H9 (cell line): Measurements from ENCODE around the gene ZNF578. TPM values are rescaled to one million over a fixed set of nuclear protein-coding genes. Genes with fewer than 3 reads are reported as not detected.
"Not testable (repeated sequence)": the region's sequence is repeated elsewhere in the genome, so short reads cannot be mapped to it uniquely, and the experiment has no call there.

ENCODE experiments used
- DNase-seq: peaks from one replicate; pipeline ENCODE4 v3.0.0-alpha.2; 2017
- H2AFZ ChIP-seq: one replicate; pipeline ENCODE4 v1.6.1; 2013; ENCODE audit warnings: mild to moderate bottlenecking, low read length, control low read depth, moderate library complexity
- H2AK5ac ChIP-seq: 2 replicates; pipeline ENCODE4 v1.6.1; 2013; ENCODE audit warnings: low read length, control low read depth, mixed read lengths; ENCODE audit not compliant: insufficient read length
- H2BK120ac ChIP-seq: one replicate; pipeline ENCODE4 v1.6.1; 2013; ENCODE audit warnings: low read depth, mild to moderate bottlenecking, low read length, control low read depth, inconsistent platforms; ENCODE audit not compliant: poor library complexity, severe bottlenecking
- H2BK12ac ChIP-seq: 2 replicates; pipeline ENCODE4 v1.6.1; 2013; ENCODE audit warnings: low read length, control low read depth, mixed read lengths, low read depth; ENCODE audit not compliant: insufficient read length
- H2BK15ac ChIP-seq: 2 replicates; pipeline ENCODE4 v1.6.1; 2013; ENCODE audit warnings: low read depth, low read length, control low read depth
- H2BK20ac ChIP-seq: one replicate; pipeline ENCODE4 v1.6.1; 2013; ENCODE audit warnings: low read depth, mild to moderate bottlenecking, low read length, control low read depth, inconsistent platforms; ENCODE audit not compliant: poor library complexity, severe bottlenecking
- H2BK5ac ChIP-seq: 2 replicates; pipeline ENCODE4 v1.6.1; 2013; ENCODE audit warnings: low read length, control low read depth, mixed read lengths; ENCODE audit not compliant: insufficient read length
- H3K14ac ChIP-seq: 2 replicates; pipeline ENCODE4 v1.6.1; 2013; ENCODE audit warnings: low read length, control low read depth; ENCODE audit not compliant: insufficient read depth
- H3K18ac ChIP-seq: 2 replicates; pipeline ENCODE4 v1.6.1; 2013; ENCODE audit warnings: low read depth, mild to moderate bottlenecking, mixed read lengths, low read length, control low read depth; ENCODE audit not compliant: insufficient read length
- H3K23ac ChIP-seq: 2 replicates; pipeline ENCODE4 v1.6.1; 2013; ENCODE audit warnings: low read length, control low read depth, mixed read lengths, low read depth; ENCODE audit not compliant: insufficient read length
- H3K23me2 ChIP-seq: 2 replicates; pipeline ENCODE4 v1.6.1; 2013; ENCODE audit warnings: low read depth, mild to moderate bottlenecking, mixed read lengths, low read length, control low read depth; ENCODE audit not compliant: insufficient read length, poor library complexity, severe bottlenecking
- H3K27ac ChIP-seq: 2 replicates; pipeline ENCODE4 v1.5.1; 2013; ENCODE audit warnings: low read length, control low read depth, mixed read lengths, low read depth; ENCODE audit not compliant: insufficient read length
- H3K27me3 ChIP-seq: 2 replicates; pipeline ENCODE4 v1.6.1; 2013; ENCODE audit warnings: low read length, control low read depth, inconsistent platforms; ENCODE audit not compliant: insufficient read depth
- H3K4ac ChIP-seq: 2 replicates; pipeline ENCODE4 v1.6.1; 2013; ENCODE audit warnings: low read depth, mild to moderate bottlenecking, control low read depth, inconsistent platforms, low read length, moderate library complexity
- H3K4me1 ChIP-seq: 2 replicates; pipeline ENCODE4 v1.6.1; 2013; ENCODE audit warnings: low read length, control low read depth, inconsistent platforms; ENCODE audit not compliant: insufficient read depth
- H3K4me2 ChIP-seq: 2 replicates; pipeline ENCODE4 v1.6.1; 2013; ENCODE audit warnings: low read length, control low read depth, mixed read lengths; ENCODE audit not compliant: insufficient read length, insufficient read depth
- H3K56ac ChIP-seq: 2 replicates; pipeline ENCODE4 v1.6.1; 2013; ENCODE audit warnings: low read depth, mild to moderate bottlenecking, mixed read lengths, low read length, control low read depth; ENCODE audit not compliant: insufficient read length
- H3K79me1 ChIP-seq: 2 replicates; pipeline ENCODE4 v1.6.1; 2013; ENCODE audit warnings: low read depth, mild to moderate bottlenecking, moderate library complexity, low read length, control low read depth, inconsistent platforms; ENCODE audit not compliant: insufficient read depth, poor library complexity, severe bottlenecking
- H3K79me2 ChIP-seq: 2 replicates; pipeline ENCODE4 v1.6.1; 2013; ENCODE audit warnings: low read length, control low read depth, inconsistent platforms; ENCODE audit not compliant: insufficient read depth
- H3K9ac ChIP-seq: 2 replicates; pipeline ENCODE4 v1.6.1; 2013; ENCODE audit warnings: low read length, control low read depth, mixed read lengths; ENCODE audit not compliant: insufficient read length; ENCODE audit errors: extremely low read depth
- H3K9me3 ChIP-seq: one replicate; pipeline ENCODE4 v1.6.1; 2013; ENCODE audit warnings: low read depth, low read length, inconsistent platforms; ENCODE audit not compliant: control insufficient read depth
- H3T11ph ChIP-seq: one replicate; pipeline ENCODE4 v1.6.1; 2013; ENCODE audit warnings: mild to moderate bottlenecking, low read length, control low read depth, inconsistent platforms
- H4K20me1 ChIP-seq: one replicate; pipeline ENCODE4 v1.6.1; 2013; ENCODE audit not compliant: control insufficient read depth, insufficient read length, insufficient read depth
- H4K5ac ChIP-seq: 2 replicates; pipeline ENCODE4 v1.6.1; 2013; ENCODE audit warnings: low read depth, mild to moderate bottlenecking, mixed read lengths, low read length, control low read depth; ENCODE audit not compliant: insufficient read length
- H4K8ac ChIP-seq: replicated peaks from 2 replicates; pipeline ENCODE4 v1.6.1; 2013; ENCODE audit warnings: low read length, control low read depth, mixed read lengths, low read depth; ENCODE audit not compliant: insufficient read length
- H4K91ac ChIP-seq: 2 replicates; pipeline ENCODE4 v1.6.1; 2013; ENCODE audit warnings: low read depth, mild to moderate bottlenecking, moderate library complexity, mixed read lengths, low read length, control low read depth; ENCODE audit not compliant: insufficient read length
- H3K27ac Mint-ChIP-seq, 3 experiments: 2 replicates in 2 of 3; 3 replicates in 1 of 3; pipeline ENCODE4 v1.8.0; 2020 to 2021; ENCODE audit warnings: mixed read lengths in 3 of 3, mild to moderate bottlenecking in 1 of 3, moderate library complexity in 1 of 3
- H3K27me3 Mint-ChIP-seq: 2 replicates; pipeline ENCODE4 v1.8.0; 2021; ENCODE audit warnings: low read depth, mild to moderate bottlenecking, moderate library complexity, mixed read lengths
- H3K36me3 Mint-ChIP-seq, 3 experiments: 2 replicates in 2 of 3; 3 replicates in 1 of 3; pipeline ENCODE4 v1.8.0; 2020 to 2021; ENCODE audit warnings: low read depth in 3 of 3, mixed read lengths in 3 of 3; ENCODE audit not compliant: insufficient read depth in 1 of 3
- H3K4me1 Mint-ChIP-seq, 2 experiments: 2 replicates each; pipeline ENCODE4 v1.8.0; 2020; ENCODE audit warnings: mixed read lengths in 2 of 2
- H3K4me3 Mint-ChIP-seq, 2 experiments: 2 replicates in 1 of 2; 3 replicates in 1 of 2; pipeline ENCODE4 v1.8.0; 2020 to 2021; ENCODE audit warnings: mild to moderate bottlenecking in 2 of 2, mixed read lengths in 2 of 2, moderate library complexity in 1 of 2
- H3K9me3 Mint-ChIP-seq, 2 experiments: 2 replicates in 1 of 2; 3 replicates in 1 of 2; pipeline ENCODE4 v1.8.0; 2020; ENCODE audit warnings: mild to moderate bottlenecking in 2 of 2, mixed read lengths in 2 of 2, moderate library complexity in 1 of 2
- CTCF ChIP-seq: fragments of 200-600 bp; sonication (generic); conservative IDR thresholded peaks from 3 replicates; pipeline ENCODE4 v1.8.0; 2021; ENCODE audit warnings: antibody characterized with exemption, mild to moderate bottlenecking
- WGBS: extraction: QIAGEN DNeasy Blood & Tissue Kit; methylation state at CpG from one replicate; pipeline ENCODE4 v1.1.7; 2013; ENCODE audit warnings: missing lambda C conversion rate, low lambda C conversion rate, mixed read lengths; ENCODE audit not compliant: insufficient read length; ENCODE audit errors: extremely low coverage; 5-methylcytosine and 5-hydroxymethylcytosine counted together
- total RNA-seq: library from RNA; stranded (reverse); gene quantifications from 2 replicates; pipeline ENCODE4 v1.2.1, GENCODE V29; 2021

ZNF578 gene
- total RNA-seq, 1 experiment from 2014 or later: 5.3 TPM

DNA sequence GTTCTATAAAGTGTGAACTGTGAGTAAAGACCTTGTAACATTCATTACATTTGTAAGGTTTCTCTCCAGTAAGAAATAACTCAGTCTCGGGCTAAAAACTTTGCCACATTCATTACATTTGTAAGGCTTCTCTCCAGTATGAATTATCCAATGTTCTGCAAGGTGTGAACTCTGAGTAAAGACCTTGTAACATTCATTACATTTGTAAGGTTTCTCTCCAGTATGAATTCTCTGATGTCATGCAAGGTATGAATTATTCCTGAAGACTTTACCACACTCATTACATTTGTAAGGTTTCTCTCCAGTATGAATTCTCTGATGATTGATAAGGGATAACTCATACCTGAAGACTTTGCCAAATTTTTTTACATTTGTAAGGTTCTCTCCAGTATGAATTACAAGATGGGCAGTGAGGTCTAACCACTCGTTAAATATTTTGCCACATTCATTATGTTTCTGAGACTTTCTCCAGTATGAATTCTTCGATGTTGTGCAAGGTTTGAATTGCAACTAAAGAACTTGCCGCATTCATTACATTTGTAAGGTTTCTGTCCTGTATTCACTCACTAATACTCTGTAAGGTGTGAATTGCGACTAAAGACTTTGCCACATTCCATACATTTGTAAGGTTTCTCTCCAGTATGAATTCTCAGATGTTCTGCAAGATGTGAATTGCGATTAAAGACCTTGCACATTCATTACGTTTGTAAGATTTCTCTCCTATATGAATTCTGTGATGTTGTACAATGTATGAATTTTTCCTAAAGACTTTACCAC lies 21.2 kb downstream of the ZNF578 start:
- Histone ChIP-seq H3K4me1 (no peaks in the 10 kb centered on the region), H3K9ac (no peak overlapping the region), H2AFZ (no peak overlapping the region), H2BK12ac (no peak overlapping the region), H4K5ac (no peak overlapping the region), H3K79me2 (no peaks in the 10 kb centered on the region), H3K79me1 (no peaks in the 10 kb centered on the region), H2BK120ac (no peak overlapping the region), H3K9me3 (peaks cover 83% of the 10 kb centered on the region), H4K20me1 (no peaks in the 10 kb centered on the region), H3K4ac (no peak overlapping the region), H3K18ac (no peak overlapping the region), H2AK5ac (no peak overlapping the region), H2BK20ac (no peak overlapping the region), H4K91ac (no peak overlapping the region), H3K14ac (no peak overlapping the region), H2BK5ac (no peak overlapping the region), H3K27ac (no peak overlapping the region), H3K23me2 (peaks cover 3% of the 10 kb centered on the region), H3K23ac (no peak overlapping the region), H4K8ac (no peak overlapping the region), H3K27me3 (no peaks in the 10 kb centered on the region), H3K4me2 (no peak overlapping the region), H2BK15ac (no peak overlapping the region), H3K56ac (no peak overlapping the region), H3T11ph (no peak overlapping the region)
- no CpG with 5 or more reads among the region's 7 CpGs for WGBS
- Mint-ChIP-seq H3K4me1 (no peaks in the 10 kb centered on the region), H3K9me3 (peaks cover 91 to 98% of the 10 kb centered on the region in 2 experiments), H3K4me3 (no peak overlapping the region), H3K36me3 (peaks cover 16 to 76% (median 17%) of the 10 kb centered on the region in 3 experiments), H3K27me3 (peaks cover 3% of the 10 kb centered on the region; the same call in 1 of the 2 replicates), H3K27ac (no peak overlapping the region)
- no peak for TF ChIP-seq CTCF
- DNase-seq: no peak

- not testable (repeated sequence) for H2BK12ac ChIP-seq, H4K8ac ChIP-seq, H3K4me1 ChIP-seq, H3K27me3 Mint-ChIP-seq, H3K23me2 ChIP-seq, H3K79me1 ChIP-seq, H3K9ac ChIP-seq, H2BK20ac ChIP-seq, H3K27ac ChIP-seq, H2BK5ac ChIP-seq, H4K5ac ChIP-seq, H2BK15ac ChIP-seq, H3K23ac ChIP-seq, H4K20me1 ChIP-seq, H3K79me2 ChIP-seq, H3K27me3 ChIP-seq, H3T11ph ChIP-seq, H3K56ac ChIP-seq, H4K91ac ChIP-seq, DNase-seq, H2BK120ac ChIP-seq, H3K18ac ChIP-seq, H2AK5ac ChIP-seq, H2AFZ ChIP-seq, H3K14ac ChIP-seq, H3K4me2 ChIP-seq, H3K4ac ChIP-seq
- H3K4me3 Mint-ChIP-seq: peak overlapping the region in 1 of 2 experiments; percentile 44; a peak in 2 of 5 replicates
- no CpG with 5 or more reads among the region's 7 CpGs for WGBS
- H3K36me3 Mint-ChIP-seq: peaks cover 8 to 13% (median 11%) of the 10 kb centered on the region in 3 experiments; a peak in 6 of 7 replicates
- peak overlapping the region in 2 of 3 experiments; percentile 61 to 83; a peak in 3 of 7 replicates for H3K27ac Mint-ChIP-seq
- H3K4me1 Mint-ChIP-seq: peaks cover 31 to 37% of the 10 kb centered on the region in 2 experiments
- peaks cover 12% of the 10 kb centered on the region for H3K9me3 ChIP-seq
- peaks cover 63 to 75% of the 10 kb centered on the region in 2 experiments for H3K9me3 Mint-ChIP-seq
These were observed 30.9 kb downstream of the ZNF578 start for GRCh38 chr19:52484111-52484743.
